Measurements from ENCODE around the gene ERC2. TPM values are rescaled to one million over a fixed set of nuclear protein-coding genes. Genes with fewer than 3 reads are reported as not detected.

The ERC2 gene
- total RNA-seq, 1 experiment from 2014 or later = not detected

DNA sequence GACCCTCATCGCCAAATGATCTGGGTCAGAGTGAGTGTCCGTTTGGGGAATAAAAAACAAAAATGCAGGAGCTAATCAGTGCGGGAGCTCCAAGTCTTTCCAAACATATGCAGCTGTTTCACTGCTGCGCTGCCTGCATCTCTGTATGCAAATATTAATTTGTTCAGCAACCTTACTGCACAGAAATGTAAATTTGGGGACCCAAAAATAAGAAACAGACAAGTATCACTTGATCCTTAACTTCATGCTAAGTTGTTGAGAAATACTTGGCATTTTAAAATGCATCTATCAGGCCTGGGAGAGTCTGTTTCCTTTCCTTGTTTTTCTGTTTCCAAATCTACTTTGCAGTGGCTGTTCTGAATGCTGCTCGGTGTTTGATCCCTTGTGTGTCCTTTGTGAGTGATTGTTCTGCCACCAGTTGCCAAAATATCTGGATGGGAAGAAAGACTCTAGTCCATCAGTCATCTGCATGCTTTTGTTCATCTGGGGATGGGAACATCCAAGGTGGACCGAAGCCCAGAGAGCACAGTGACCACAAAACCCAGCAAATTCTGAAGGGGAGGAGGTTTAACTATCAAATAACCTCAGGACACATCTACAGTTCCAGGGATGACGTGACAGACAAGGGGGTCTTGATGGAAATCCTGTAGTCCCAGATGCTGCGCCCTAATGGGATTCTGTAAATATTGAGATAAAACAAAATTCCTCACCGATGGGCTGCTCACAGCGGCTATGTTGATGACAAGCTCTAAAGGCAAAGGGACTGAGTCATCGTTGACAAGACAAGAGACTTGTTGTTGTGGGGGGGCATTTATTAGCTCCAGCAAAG is 781.6 kb downstream of the ERC2 start:
- no peak for DNase-seq (ENCODE audit: low spot score)

DNA sequence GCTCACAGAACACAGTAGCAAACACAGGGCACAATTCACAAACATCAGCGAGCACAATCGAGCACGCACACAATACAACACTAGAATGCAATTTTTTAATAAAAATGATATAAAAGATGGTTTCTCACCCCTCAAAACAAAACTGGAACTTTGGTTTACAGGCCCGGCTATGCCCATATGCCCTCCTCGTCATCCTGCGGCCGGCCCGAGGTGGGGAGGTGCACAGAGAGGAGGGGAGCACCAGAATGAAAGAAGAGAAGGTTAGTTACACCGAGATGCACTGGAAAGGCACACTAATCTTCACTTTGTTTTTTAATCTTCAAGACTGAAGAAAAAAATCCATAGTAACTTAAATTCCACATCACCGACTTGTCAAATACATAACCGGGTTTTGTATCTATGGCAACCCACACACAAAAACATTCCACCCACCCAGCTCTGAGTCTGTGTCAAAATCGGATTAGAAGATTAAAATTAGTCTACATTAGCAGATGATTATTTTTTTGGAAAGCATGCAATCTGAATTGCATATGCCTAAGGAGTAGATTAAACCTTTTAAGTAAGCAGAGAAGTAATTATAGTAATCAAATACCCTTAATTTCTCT is 784.5 kb downstream of the ERC2 start:
- DNase-seq (ENCODE audit: low spot score) = no peak

DNA sequence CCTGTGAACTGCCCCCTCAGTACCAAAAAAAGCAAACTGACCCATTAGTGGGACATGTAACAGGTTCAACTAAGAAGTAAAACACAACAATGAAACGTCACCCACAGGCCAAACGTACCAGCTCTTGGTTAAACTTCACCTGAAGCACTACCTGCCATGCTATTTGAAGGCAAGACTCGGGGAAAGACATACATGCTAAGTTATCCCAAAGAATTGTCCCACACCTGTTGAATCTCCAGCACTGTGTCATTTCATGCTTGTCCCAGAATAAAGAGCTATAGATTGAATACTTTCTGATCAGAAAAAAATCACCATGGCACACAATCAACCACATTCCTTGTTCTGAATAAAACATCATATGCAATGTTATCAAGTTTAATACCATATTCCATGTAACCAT is 785.8 kb downstream of the ERC2 start:
- no peak for DNase-seq (ENCODE audit: low spot score)

DNA sequence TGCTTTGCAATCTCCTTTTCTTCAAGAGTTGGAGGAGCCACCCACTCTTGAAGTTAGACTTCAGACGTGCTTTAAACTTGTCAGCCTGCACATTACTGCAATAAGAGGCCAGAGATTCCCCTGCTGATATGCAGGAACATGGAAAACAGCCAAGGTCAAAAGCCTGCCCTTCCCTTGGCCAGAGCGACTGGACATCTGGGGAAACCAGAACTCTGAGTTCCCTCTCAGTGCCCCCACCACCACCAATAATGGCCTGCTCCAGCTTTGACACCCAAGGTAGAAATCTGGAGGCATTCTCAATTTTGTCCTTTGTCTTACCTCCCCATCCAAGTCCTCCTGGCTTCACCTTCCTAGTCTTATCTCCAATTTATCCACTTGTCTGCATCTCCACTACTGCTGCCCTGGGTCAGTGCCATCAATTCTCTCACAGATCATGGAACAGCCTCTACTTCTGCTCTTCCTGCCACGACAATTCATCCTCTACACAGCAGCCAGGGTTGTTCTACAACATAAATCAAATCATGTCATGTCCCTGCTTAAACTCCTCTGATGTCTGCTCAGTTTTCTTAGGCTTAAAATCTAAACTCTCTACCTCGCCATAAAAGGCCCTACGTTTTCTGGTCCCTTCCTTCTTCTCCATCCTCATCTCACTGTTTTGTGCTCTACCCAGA is 789.6 kb downstream of the ERC2 start:
- no peak for DNase-seq (ENCODE audit: low spot score)

DNA sequence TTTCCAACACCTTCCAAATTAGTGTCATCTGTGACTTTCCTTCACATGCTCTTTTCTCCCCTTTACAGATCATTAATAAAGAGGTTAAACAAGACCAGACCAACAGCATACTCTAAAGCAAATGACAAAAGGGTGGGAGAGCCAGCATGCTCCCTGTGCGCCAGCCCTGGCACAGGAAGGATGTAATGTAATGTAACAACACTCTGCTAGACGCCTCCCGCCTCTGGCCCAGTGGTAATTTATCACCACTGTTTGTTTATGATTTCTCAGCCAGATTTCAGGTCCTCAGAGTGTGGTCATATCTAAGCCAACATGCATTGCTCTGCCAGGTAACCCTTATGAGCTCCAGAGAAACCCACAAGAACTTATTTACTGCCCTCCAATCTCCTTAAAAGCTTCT is 791.6 kb downstream of the ERC2 start:
- DNase-seq (ENCODE audit: low spot score) = no peak

DNA sequence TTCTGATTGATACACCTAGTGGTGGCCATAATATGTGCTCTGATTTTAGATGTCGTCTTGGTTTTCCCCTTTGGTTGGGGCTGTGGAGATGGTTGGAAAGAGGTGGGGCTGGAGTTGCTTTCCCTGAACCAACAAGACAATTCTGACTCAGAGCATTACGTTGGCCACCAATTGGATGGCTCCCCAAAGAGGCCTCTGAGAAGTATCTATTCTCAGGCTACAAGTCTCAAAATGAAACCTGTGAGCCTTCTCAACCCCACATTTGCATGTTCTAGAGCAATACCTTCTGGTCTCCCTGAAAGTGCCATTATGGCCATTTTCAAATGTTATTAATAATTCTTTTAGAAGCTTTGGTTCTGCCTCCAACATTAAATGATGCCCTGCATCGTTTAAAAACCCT is 792.8 kb downstream of the ERC2 start:
- no peak for DNase-seq (ENCODE audit: low spot score)

DNA sequence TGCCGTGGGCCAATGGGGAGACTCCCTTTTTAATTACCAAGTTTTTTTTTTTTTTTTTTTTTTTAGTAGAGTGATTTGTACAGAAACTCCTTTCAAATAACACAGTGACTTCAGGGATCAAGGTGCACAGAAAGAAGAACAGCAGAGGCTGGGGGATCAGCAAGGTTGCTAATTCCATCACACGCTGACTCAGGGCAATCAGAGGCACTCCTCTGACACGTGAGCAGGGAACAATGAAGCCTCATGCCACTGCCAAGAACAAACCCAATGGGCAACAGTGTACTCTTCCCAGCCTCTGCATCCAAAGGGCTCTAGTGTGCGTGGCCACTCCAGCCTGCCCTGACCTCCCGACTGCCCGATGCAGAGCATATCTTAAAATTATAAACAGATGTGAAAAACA is 794.5 kb downstream of the ERC2 start:
- no peak for DNase-seq (ENCODE audit: low spot score)

DNA sequence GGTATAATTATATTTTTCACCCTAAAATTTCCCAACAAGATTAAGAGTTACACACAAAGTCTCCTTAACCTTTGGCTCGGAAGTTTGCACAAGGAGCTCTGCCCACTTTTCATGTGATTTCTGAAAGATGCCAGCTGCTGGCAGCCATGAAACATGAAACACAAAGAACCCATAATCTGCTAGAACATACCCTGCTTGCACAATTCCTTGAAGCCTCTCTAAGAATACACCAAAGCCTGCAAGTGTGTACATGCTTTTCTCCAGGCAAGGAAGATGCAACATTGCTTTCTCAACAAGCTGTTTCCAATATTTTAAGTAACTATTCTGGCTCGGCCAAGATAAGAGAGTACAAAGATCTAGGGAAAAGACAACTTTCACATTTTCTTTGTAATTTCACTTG is 799.1 kb downstream of the ERC2 start:
- DNase-seq (ENCODE audit: low spot score) = no peak

DNA sequence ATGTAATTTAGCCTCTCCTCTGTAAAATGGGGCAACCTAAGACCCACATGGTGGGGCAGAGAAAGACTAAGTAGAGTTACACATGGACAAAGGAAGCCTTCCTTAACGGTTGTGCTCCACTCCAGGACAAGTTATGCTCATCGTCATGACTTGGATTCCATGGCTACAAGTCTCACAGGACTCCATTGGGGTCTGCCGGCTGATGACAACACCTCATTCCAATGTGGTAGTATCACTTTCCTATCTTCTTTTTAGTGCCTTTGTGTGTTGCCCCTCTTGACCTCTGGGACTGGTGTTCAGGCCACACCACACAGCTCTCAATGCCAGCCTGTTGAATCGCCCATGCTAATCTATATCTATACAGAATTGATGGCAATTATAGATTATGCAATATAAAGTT is 799.9 kb downstream of the ERC2 start:
- no peak for DNase-seq (ENCODE audit: low spot score)

DNA sequence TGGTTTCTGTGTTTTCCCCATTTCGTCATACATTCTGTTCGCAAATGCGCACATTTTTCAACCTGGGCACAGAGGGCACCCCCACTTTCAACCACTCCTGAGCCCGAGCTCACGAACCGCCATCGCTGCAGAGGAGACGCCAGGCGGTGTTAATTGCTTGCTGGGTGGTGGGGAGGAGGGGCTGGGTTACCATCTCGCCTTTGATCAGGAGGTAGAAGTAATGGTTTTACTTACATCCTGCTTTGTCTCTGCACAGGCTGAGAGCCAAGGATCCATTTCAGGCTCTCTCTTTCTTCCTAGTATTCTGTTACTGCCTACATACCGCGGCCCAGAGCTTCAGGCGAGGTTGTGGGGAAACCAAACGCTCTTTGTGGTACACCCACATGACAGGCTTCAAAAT is 803.9 kb downstream of the ERC2 start:
- no peak for DNase-seq (ENCODE audit: low spot score)

DNA sequence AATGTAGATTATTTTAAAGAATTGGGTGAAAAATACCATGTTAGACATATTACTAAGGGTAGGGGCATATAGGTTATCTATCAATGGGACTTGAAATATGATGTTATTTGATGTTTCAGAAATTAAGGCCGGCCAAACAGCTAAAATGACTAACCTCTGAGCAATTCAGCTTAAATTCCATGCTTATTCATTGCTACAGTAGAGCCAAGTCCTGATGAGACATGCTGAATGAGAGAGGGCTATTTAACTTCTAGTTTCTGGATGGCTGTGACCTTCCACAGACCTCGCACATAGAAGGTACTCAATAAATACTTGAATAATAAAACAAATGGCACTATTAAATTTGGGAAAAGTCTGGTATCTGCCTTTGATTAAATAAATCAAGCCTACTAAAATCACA is 805.6 kb downstream of the ERC2 start:
- DNase-seq (ENCODE audit: low spot score) = no peak

DNA sequence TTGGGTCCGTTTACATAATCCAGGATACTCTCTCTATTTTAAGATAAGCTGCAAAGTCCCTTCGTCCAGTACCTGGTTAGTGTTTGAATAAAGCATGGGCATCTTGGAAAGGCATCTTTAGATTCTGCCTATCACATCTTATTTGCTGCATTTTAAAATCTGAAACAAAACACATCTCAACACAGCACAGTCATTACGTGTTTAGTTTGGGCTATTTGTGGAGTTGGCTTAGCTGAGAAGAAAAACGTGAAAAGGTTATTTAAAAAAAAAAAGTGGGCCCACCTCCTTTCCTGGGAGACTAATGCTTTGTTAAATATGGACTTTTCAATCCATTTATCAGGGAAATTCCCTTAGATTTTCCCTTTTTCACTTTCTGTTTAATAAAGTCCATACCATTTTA is 806.7 kb downstream of the ERC2 start:
- no peak for DNase-seq (ENCODE audit: low spot score)

DNA sequence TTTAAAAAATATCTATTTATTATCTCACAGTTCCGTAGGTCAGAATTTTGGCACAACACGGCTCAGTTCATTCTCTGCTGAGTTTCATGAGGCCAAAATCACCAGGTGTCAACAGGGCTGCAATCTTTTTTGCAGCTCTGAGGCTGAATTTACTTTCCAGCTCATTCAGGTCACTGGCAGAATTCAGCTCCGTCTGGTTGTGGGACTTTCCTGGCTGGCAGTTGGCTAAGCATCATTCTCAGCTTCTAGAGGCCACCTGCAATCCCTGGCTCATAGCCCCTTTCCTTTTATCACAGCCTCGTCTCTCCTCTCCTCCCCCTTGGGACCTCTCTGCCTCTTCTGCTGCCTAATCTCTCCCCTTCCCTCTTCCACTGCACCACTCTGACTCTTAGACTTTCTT is 807.1 kb downstream of the ERC2 start:
- no peak for DNase-seq (ENCODE audit: low spot score)

DNA sequence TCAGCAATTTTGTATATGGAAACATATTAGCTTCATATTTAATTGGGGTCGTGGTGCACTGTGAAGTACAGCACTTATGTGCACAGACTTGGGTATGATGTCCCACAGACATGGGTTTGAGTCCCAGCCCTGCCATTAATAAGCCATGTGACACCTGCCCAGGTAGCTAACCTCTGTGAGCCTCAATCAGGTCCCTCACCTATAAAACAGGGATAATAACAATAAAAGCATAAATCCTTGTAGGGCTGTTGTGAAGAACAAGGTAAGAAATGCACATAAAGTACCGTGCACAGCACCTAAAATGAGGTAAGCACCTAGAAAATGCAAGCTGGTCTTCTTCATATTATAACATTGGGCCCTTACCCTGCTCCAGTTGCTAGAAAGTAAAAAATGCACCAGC is 807.6 kb downstream of the ERC2 start:
- DNase-seq (ENCODE audit: low spot score) = no peak

DNA sequence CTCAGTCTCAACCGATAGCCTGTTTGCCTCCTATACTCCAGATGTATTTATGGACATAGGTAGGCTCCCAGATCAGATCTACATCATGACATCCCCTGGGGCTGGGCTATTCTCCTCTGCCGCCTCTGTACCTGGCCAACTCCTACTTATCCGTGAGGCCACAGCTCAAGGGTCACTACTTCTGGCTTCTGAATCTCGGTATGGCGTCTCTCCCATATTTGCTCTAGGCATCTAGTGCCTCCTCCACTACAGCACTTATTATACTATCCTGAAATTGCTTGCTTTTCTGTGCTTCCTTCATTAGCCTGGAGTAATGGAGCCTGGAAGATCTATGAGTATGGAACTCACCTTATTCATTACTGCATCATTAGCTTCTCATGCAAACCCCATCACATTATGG is 808.6 kb downstream of the ERC2 start:
- no peak for DNase-seq (ENCODE audit: low spot score)

DNA sequence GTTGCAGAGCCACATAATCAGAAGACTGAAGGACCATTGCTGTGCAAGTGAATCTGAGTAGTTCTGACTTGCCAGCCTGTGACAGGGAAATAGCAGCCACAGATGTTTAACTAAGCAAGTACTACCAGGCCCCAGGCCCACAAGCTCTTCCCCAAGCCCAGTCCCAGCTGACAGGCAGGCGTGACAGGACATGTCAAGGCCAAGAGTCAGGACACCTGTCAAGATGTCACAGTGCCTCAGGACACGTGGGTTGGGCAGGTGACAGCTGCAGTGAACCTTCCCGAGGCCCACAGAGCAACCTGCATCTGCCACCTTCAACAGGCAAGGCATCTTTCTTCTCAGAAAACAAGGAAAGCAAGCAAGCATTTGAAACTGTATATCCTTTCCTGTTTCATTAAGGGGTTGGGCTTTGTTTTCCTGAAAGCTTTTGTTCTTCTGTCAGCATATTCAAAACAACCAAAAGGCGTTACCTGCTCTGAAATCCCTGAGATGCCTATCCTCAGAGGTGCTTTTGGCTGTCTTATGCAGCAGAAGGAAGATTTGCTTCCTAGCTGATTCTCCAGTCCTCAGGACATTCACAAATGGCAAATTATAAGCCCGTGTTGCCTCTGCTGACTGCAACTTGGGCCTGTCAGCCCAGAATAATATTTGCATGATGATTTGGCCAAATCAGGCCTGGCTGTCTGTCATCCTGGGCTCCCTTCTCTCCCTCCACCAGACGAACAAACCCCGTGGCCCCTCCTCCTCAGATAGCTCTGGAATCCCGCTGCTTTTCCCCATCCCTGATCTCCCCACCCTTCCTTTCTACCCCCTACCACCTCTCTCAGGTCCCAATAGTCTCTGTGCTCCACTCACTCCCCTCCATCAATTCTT is 809.3 kb downstream of the ERC2 start:
- no peak for DNase-seq (ENCODE audit: low spot score)

DNA sequence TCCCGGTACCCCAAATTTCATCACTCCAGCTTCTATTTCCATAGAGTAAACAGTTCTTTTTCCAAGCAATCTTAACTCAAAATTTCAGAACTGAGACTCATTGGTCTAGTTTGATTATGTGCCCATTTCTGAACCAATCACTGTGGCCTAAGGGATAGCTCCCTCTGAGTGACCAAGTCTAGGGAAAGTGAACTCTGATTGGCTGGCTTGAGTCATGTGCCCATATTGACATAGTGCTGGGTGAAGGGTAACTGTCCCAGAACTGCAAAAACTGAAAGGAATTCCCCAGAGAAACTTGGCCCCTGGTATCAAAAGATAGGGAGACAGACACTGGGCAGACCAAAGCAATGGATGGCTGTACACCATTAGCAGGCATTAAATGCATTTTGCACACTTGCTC is 810.0 kb downstream of the ERC2 start:
- DNase-seq (ENCODE audit: low spot score) = no peak

DNA sequence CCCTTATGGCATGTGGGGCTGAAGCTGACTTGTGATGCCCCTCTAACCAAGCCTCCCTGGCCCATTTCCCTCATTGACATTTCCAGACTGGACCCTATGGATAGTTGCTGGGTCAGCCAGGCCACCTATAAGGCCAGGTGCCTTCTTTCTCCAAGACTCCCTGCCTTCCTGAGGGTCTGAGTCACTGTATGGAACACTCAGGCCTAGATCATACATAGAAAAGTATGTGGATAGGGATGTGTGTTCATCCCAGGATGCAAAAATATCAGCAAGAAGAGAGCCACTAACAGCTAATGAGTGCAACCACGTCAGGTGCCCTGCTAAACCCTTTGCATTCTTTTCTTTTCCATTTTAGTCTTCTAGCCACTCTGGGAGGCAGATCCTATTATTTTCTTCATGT is 812.7 kb downstream of the ERC2 start:
- DNase-seq (ENCODE audit: low spot score) = no peak

DNA sequence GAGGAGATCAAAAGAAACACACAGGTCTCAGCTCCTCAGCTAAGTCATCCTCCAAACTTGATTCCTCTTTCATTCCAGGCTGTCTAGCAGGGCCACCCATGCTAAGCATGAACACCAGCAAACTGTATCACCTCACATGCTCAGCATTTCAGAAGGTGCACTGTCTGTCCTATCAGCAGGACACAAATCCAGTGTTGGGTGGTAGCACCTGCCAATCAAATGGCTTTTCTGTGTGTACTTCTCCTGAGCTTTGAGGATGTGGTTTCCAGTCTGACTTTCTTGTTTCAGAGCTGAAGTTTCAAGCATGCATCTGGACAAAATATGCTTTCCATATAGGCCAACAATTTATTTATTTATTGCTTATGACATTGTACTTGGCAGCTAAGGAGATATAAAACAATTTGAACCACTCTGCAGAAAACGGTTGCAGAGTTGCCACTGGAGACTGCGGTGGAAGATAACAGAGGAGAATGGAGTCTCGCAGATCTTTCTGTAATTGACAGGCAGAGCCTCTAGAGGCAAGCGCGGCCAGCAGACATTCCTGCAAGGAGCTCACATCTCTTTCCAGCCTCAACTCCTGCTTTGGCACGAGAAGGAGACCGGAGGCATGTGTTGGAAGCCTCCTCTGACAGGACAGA is 814.0 kb downstream of the ERC2 start:
- no peak for DNase-seq (ENCODE audit: low spot score)

DNA sequence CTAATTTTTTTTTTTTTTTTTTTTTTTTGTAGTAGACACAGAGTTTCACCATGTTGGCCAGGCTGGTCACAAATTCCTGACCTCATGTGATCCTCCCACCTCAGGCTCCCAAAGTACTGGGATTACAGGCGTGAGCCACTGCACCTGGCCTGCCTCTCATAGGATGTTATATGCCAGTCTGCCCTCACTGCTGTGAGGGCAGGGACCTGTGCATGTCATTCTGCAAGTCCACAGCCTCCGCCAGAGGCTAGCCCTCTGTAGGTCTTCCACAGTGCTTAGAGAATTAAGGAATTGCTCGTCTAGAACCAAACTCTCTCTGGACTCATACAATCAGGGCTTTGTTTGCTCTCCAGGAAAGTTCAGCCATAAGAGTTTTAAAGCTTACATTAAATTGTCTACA is 817.3 kb downstream of the ERC2 start:
- DNase-seq (ENCODE audit: low spot score) = no peak

DNA sequence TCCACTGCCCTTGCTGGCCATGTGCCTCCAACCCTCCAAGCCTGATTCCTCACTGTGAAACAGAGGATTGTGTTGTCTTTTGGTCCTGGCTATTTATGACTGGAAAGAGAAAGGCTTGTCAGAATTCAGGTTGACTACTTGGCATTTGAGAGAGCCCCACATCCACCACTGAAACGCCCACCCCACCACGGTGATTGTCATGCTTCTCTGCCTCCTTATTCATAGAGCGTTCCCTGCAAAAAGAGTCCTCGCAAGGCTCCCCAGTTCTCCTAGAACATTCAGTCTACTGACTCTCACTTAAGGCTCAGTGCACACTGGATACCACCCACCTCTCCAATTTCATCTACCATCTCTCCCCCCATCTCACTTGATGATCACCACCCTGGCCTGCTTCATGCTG is 818.3 kb downstream of the ERC2 start:
- no peak for DNase-seq (ENCODE audit: low spot score)

DNA sequence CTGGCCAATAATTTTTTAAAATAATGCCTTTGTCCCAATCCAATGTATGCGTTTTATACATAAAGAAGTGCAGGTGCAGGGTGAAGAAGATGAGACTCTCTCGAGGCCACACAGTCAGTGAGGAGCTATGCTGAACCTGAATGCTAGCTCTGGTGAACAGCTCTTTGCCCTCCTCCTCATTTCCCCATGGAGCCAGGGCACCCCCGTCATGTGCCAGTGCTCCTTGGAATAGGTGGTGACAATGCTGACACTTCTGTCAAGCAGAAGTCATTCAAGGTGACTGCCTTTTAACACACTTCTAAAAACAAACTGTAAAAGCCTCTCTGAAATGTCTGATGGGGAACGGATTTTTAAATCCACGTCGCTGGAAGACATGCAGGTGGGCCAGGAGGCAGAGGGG is 818.7 kb downstream of the ERC2 start:
- DNase-seq (ENCODE audit: low spot score) = no peak
